ENCODE data around the gene KCNQ4. TPM values are rescaled to one million over a fixed set of nuclear protein-coding genes. Genes with fewer than 3 reads are reported as not detected.

Gene KCNQ4
- total and polyA plus RNA-seq, 2 donors (not counting 3 experiments of a cell fraction or from before 2014, with no cell fraction given), result 0.06 to 0.07 TPM

- BruUV-seq (replicated peaks), result no TSS peak
- no peak overlapping the region for H3K4me2 ChIP-seq (ENCODE audit: insufficient read depth, low read length)
- CTCF ChIA-PET, result interaction anchor here (1.2 to 1.3 kb wide), 2 partner anchors 9 to 26 kb away, joined by 3 read pairs; no protein-coding TSS in a partner anchor
- dilution Hi-C loops (cut with MboI; ENCODE audit: extremely low pct_ligation_motif_present, low sequenced_read_pairs), result no loop called here
- DNase-seq (ENCODE audit: low read depth, low spot score) (no peak), FAIRE-seq (no peak)
- no peak overlapping the region for H3K9ac ChIP-seq (replicated peaks; ENCODE audit: extremely low read depth, insufficient read depth, low read length)
- POLR2A ChIA-PET, result no interaction called here
- no peaks in the 10 kb centered on the region for H3K27me3 ChIP-seq (ENCODE audit: control insufficient read depth in 2 of 2, insufficient read depth in 2 of 2, low read length in 2 of 2)
- H3K79me2 ChIP-seq (ENCODE audit: control insufficient read depth, insufficient read depth, low read length), result no peaks in the 10 kb centered on the region
- no peaks in the 10 kb centered on the region for H3K9me1 ChIP-seq (replicated peaks; ENCODE audit: control insufficient read depth, extremely low read depth, insufficient read depth, low read length)
- H3K9me3 ChIP-seq (replicated peaks; ENCODE audit: control insufficient read depth, insufficient read depth, low read length), result no peaks in the 10 kb centered on the region
- no peak overlapping the region for H2AFZ ChIP-seq (ENCODE audit: low read depth, low read length)
- no peaks in the 10 kb centered on the region for H3K4me1 ChIP-seq (ENCODE audit: control insufficient read depth, extremely low read depth, insufficient read depth, low read length)
- no peak overlapping the region for H3K27ac ChIP-seq (ENCODE audit: insufficient read depth, low read depth, low read length)
- intact Hi-C loops (cut with micrococcal nuclease), result no loop called here
- no peaks in the 10 kb centered on the region for H4K20me1 ChIP-seq (replicated peaks; ENCODE audit: control insufficient read depth, extremely low read depth, insufficient read depth, low read length)
- TF ChIP-seq EZH2 (IDR thresholded peaks at IDR 0.05; ENCODE audit: borderline replicate concordance, low read depth, low read length, severe bottlenecking) (no peak), GATA2 (IDR thresholded peaks at IDR 0.05; ENCODE audit: insufficient read depth, insufficient read length, low read depth, low read length) (no peak), FOS (IDR thresholded peaks at IDR 0.05; ENCODE audit: borderline replicate concordance, insufficient read depth, low read length) (no peak)
- TF ChIP-seq, protein P1, sequence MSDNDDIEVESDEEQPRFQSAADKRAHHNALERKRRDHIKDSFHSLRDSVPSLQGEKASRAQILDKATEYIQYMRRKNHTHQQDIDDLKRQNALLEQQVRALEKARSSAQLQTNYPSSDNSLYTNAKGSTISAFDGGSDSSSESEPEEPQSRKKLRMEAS (IDR thresholded peaks at IDR 0.05; ENCODE audit: insufficient read depth, insufficient read length), result no peak
- no peak overlapping the region for H3K4me3 ChIP-seq (replicated peaks in 1 of 3; ENCODE audit: insufficient read depth in 1 of 3, low read depth in 1 of 3, low read length in 3 of 3)
- peaks cover 0 to 14% of the 10 kb centered on the region in 2 experiments for H3K36me3 ChIP-seq (ENCODE audit: control insufficient read depth in 2 of 2, extremely low read depth in 1 of 2, insufficient read depth in 2 of 2, low read length in 2 of 2)
These were observed 34.5 kb upstream of the KCNQ4 start for GRCh38 chr1:40748841-40749718.

- H3K27me3 ChIP-seq (ENCODE audit: control insufficient read depth in 2 of 2, insufficient read depth in 2 of 2, low read length in 2 of 2), result no peaks in the 10 kb centered on the region
- no peak for FAIRE-seq
- no peak overlapping the region for H3K27ac ChIP-seq (ENCODE audit: insufficient read depth, low read depth, low read length)
- TF ChIP-seq JUN (IDR thresholded peaks at IDR 0.05; ENCODE audit: borderline replicate concordance, insufficient read depth, insufficient read length, low read depth) (no peak), GATA2 (IDR thresholded peaks at IDR 0.05; ENCODE audit: insufficient read depth, insufficient read length, low read depth, low read length) (no peak), POLR2A (IDR thresholded peaks at IDR 0.05; ENCODE audit: low read depth, low read length) (no peak), POLR2AphosphoS5 (IDR thresholded peaks at IDR 0.05; ENCODE audit: insufficient read depth, low read depth, low read length) (no peak), FOS (IDR thresholded peaks at IDR 0.05; ENCODE audit: borderline replicate concordance, insufficient read depth, low read length) (no peak), MYC (IDR thresholded peaks at IDR 0.05; ENCODE audit: low read depth, low read length) (no peak)
- TF ChIP-seq, protein P1 (IDR thresholded peaks at IDR 0.05; ENCODE audit: insufficient read depth, insufficient read length), result no peak
- ChIA-PET CTCF (interaction anchor here (1.0 to 1.3 kb wide), 2 partner anchors 15 to 25 kb away, joined by 3 read pairs; no protein-coding TSS in a partner anchor), POLR2A (interaction anchor here (1.1 kb wide), 1 partner anchor 58 kb away, joined by 4 read pairs; the partner anchor contains the start of gene NFYC)
- no peaks in the 10 kb centered on the region for H3K79me2 ChIP-seq (ENCODE audit: control insufficient read depth, insufficient read depth, low read length)
- dilution Hi-C loops (cut with MboI; ENCODE audit: extremely low pct_ligation_motif_present, low sequenced_read_pairs) (no loop called here), intact Hi-C loops (cut with micrococcal nuclease) (no loop called here)
- no peaks in the 10 kb centered on the region for H4K20me1 ChIP-seq (replicated peaks; ENCODE audit: control insufficient read depth, extremely low read depth, insufficient read depth, low read length)
- no peak overlapping the region for H3K9ac ChIP-seq (replicated peaks; ENCODE audit: extremely low read depth, insufficient read depth, low read length)
- H3K36me3 ChIP-seq (ENCODE audit: control insufficient read depth in 2 of 2, extremely low read depth in 1 of 2, insufficient read depth in 2 of 2, low read length in 2 of 2), result peaks cover 0 to 20% of the 10 kb centered on the region in 2 experiments
- H3K4me2 ChIP-seq (ENCODE audit: insufficient read depth, low read length), result no peak overlapping the region
- H3K9me1 ChIP-seq (replicated peaks; ENCODE audit: control insufficient read depth, extremely low read depth, insufficient read depth, low read length), result no peaks in the 10 kb centered on the region
- no peaks in the 10 kb centered on the region for H3K9me3 ChIP-seq (replicated peaks; ENCODE audit: control insufficient read depth, insufficient read depth, low read length)
- no TSS peak for BruUV-seq (replicated peaks)
- no peak overlapping the region for H2AFZ ChIP-seq (ENCODE audit: low read depth, low read length)
- H3K4me1 ChIP-seq (ENCODE audit: control insufficient read depth, extremely low read depth, insufficient read depth, low read length), result no peaks in the 10 kb centered on the region
- H3K4me3 ChIP-seq (replicated peaks in 1 of 3; ENCODE audit: insufficient read depth in 1 of 3, low read depth in 1 of 3, low read length in 3 of 3), result no peak overlapping the region
- no peak for DNase-seq (ENCODE audit: low read depth, low spot score)
These were observed 33.8 kb upstream of the KCNQ4 start for GRCh38 chr1:40749817-40750216.
